AG09309 (cell line): ENCODE data around the gene DYNLT3.

Experiments
- DNase-seq: peaks from one replicate; pipeline ENCODE4 v3.0.0-alpha.2; 2010; ENCODE audit warnings: low read depth
- H3K4me3 ChIP-seq: 2 replicates; pipeline ENCODE4 v1.5.1; 2011; ENCODE audit warnings: mild to moderate bottlenecking, low read depth, low read length, moderate library complexity; ENCODE audit not compliant: control insufficient read depth
- CTCF ChIP-seq: IDR thresholded peaks from 2 replicates; pipeline ENCODE4 v1.5.1; 2011; ENCODE audit warnings: mild to moderate bottlenecking, low read depth, low read length, inconsistent platforms; ENCODE audit not compliant: insufficient read depth, control insufficient read depth; ENCODE audit errors: missing control alignments

DYNLT3 gene

GRCh38 chrX:37817579-37817978 is 29.8 kb downstream of the DYNLT3 start:
- TF ChIP-seq CTCF, result no peak
- no peak for DNase-seq
- no peak overlapping the region for H3K4me3 ChIP-seq

GRCh38 chrX:37817176-37817575 is 30.2 kb downstream of the DYNLT3 start:
- TF ChIP-seq CTCF, result no peak
- no peak for DNase-seq

GRCh38 chrX:37816766-37817165 is 30.6 kb downstream of the DYNLT3 start:
- DNase-seq, result no peak
- H3K4me3 ChIP-seq, result no peak overlapping the region
- TF ChIP-seq CTCF, result no peak

More at GRCh38 chrX:37817176-37817575, 30.2 kb downstream of the DYNLT3 start:
- H3K4me3 ChIP-seq, result no peak overlapping the region

- no peak overlapping the region for H3K4me3 ChIP-seq
- TF ChIP-seq CTCF, result no peak
- DNase-seq, result no peak
Measured at GRCh38 chrX:37815366-37815765, 32.0 kb downstream of the DYNLT3 start.

GRCh38 chrX:37813570-37813969 is 33.8 kb downstream of the DYNLT3 start:
- no peak for DNase-seq
- no peak overlapping the region for H3K4me3 ChIP-seq
- no peak for TF ChIP-seq CTCF

- no peak overlapping the region for H3K4me3 ChIP-seq
- DNase-seq, result no peak
- TF ChIP-seq CTCF, result no peak
Measured at GRCh38 chrX:37812110-37812509, 35.3 kb downstream of the DYNLT3 start.

GRCh38 chrX:37809970-37810369 is 37.4 kb downstream of the DYNLT3 start:
- TF ChIP-seq CTCF, result no peak
- DNase-seq, result no peak
- H3K4me3 ChIP-seq, result no peak overlapping the region
